Measurements from ENCODE around the gene PHF14.

GRCh38 chr7:11191081-11191480, 217.4 kb downstream of the PHF14 start:
- TF ChIP-seq CTCF (IDR thresholded peaks at IDR 0.05): no peak
- TF ChIP-seq POLR2A (IDR thresholded peaks at IDR 0.05): no peak
